Endothelial cell of umbilical vein (primary cell): ENCODE measurements around the gene C9orf152. TPM values are rescaled to one million over a fixed set of nuclear protein-coding genes. Genes with fewer than 3 reads are reported as not detected.
"Not testable (repeated sequence)": the region's sequence is repeated elsewhere in the genome, so short reads cannot be mapped to it uniquely, and the experiment has no call there.

Experiments used
- BruUV-seq: library from RNA; stranded (reverse); fragments of 400-500 nt; replicated peaks from 2 replicates; lab custom pipeline; 2021; lab: Mats Ljungman, UMichigan
- CTCF ChIA-PET: fragments of 300-600, 350-600 bp; sonication (Branson Sonifier 250); formaldehyde crosslinking; loops from one replicate; lab custom pipeline; 2021; ENCODE audit warnings: antibody characterized with exemption, inconsistent platforms; lab: Charles Lee
- POLR2A ChIA-PET: fragments of 300-600, 350-600 bp; sonication (Branson Sonifier 250); formaldehyde crosslinking; loops from one replicate; lab custom pipeline; 2021; ENCODE audit warnings: antibody characterized with exemption, inconsistent platforms; lab: Charles Lee
- DNase-seq: peaks from one replicate; pipeline ENCODE4 v3.0.0-alpha.2; 2011; ENCODE audit warnings: low read depth, low spot score
- FAIRE-seq: peaks from 2 replicates; lab custom pipeline; 2011; peaks lifted over from hg19 to GRCh38; lab: Jason Lieb, UNC
- H2AFZ ChIP-seq: 2 replicates; pipeline ENCODE4 v1.6.0; 2012; ENCODE audit warnings: low read depth, low read length, control low read depth, inconsistent platforms
- H3K27ac ChIP-seq: 2 replicates; pipeline ENCODE4 v1.5.1; 2011; ENCODE audit warnings: low read depth, mild to moderate bottlenecking, control low read depth, low read length, moderate library complexity; ENCODE audit not compliant: insufficient read depth
- H3K27me3 ChIP-seq, 2 experiments: 2 replicates each; pipeline versions ENCODE4 v1.6.0 to v1.6.1; 2011; ENCODE audit warnings: low read length in 2 of 2, mixed read lengths in 1 of 2; ENCODE audit not compliant: control insufficient read depth in 2 of 2, insufficient read depth in 2 of 2
- H3K36me3 ChIP-seq, 2 experiments: 2 replicates in 1 of 2; 3 replicates in 1 of 2; pipeline ENCODE4 v1.5.1; 2011; ENCODE audit warnings: low read length in 2 of 2, mild to moderate bottlenecking in 1 of 2, moderate library complexity in 1 of 2; ENCODE audit not compliant: control insufficient read depth in 2 of 2, insufficient read depth in 2 of 2; ENCODE audit errors: extremely low read depth in 1 of 2
- H3K4me1 ChIP-seq: 3 replicates; pipeline ENCODE4 v1.5.1; 2011; ENCODE audit warnings: mild to moderate bottlenecking, low read length; ENCODE audit not compliant: control insufficient read depth, insufficient read depth; ENCODE audit errors: extremely low read depth
- H3K4me2 ChIP-seq: 2 replicates; pipeline ENCODE4 v1.6.1; 2011; ENCODE audit warnings: low read length, control low read depth, mixed read lengths; ENCODE audit not compliant: insufficient read depth
- H3K4me3 ChIP-seq, 3 experiments: fragments of 200-600 bp in 1 of 3; sonication (generic), shearing (Covaris generic) in 1 of 3; replicated peaks in 1 of 3; 2 replicates each; pipeline ENCODE4 v1.5.1; 2011 to 2016; ENCODE audit warnings: control low read depth in 3 of 3, low read length in 3 of 3, mild to moderate bottlenecking in 2 of 3, inconsistent platforms in 1 of 3, low read depth in 1 of 3, moderate library complexity in 1 of 3; ENCODE audit not compliant: insufficient read depth in 1 of 3
- H3K79me2 ChIP-seq: 2 replicates; pipeline ENCODE4 v1.6.0; 2012; ENCODE audit warnings: low read length, inconsistent platforms; ENCODE audit not compliant: control insufficient read depth, insufficient read depth
- H3K9ac ChIP-seq: replicated peaks from 2 replicates; pipeline ENCODE3; 2011; ENCODE audit warnings: low read length, control low read depth; ENCODE audit not compliant: insufficient read depth; ENCODE audit errors: extremely low read depth
- H3K9me1 ChIP-seq: replicated peaks from 3 replicates; pipeline ENCODE4 v1.6.0; 2011; ENCODE audit warnings: mild to moderate bottlenecking, low read length; ENCODE audit not compliant: control insufficient read depth, insufficient read depth; ENCODE audit errors: extremely low read depth
- H3K9me3 ChIP-seq: replicated peaks from 2 replicates; pipeline ENCODE4 v1.5.1; 2012; ENCODE audit warnings: low read length, inconsistent platforms; ENCODE audit not compliant: control insufficient read depth, insufficient read depth
- H4K20me1 ChIP-seq: replicated peaks from 2 replicates; pipeline ENCODE3; 2011; ENCODE audit warnings: mild to moderate bottlenecking, low read length; ENCODE audit not compliant: control insufficient read depth, insufficient read depth; ENCODE audit errors: extremely low read depth
- EZH2 ChIP-seq: IDR thresholded peaks from 2 replicates; pipeline ENCODE4 v1.6.1; 2012; ENCODE audit warnings: borderline replicate concordance, low read depth, mild to moderate bottlenecking, moderate library complexity, low read length, inconsistent platforms; ENCODE audit not compliant: severe bottlenecking
- FOS ChIP-seq: IDR thresholded peaks from 2 replicates; pipeline ENCODE4 v1.6.1; 2011; ENCODE audit warnings: mild to moderate bottlenecking, low read length, moderate library complexity, borderline replicate concordance; ENCODE audit not compliant: insufficient read depth
- MAX ChIP-seq: IDR thresholded peaks from 2 replicates; pipeline ENCODE4 v1.6.1; 2011; ENCODE audit not compliant: insufficient read depth, insufficient read length
- POLR2A ChIP-seq: IDR thresholded peaks from 2 replicates; pipeline ENCODE4 v1.6.1; 2012; ENCODE audit warnings: low read depth, mild to moderate bottlenecking, control low read depth, low read length
- POLR2AphosphoS5 ChIP-seq: IDR thresholded peaks from 2 replicates; pipeline ENCODE4 v1.6.1; 2012; ENCODE audit warnings: low read depth, mild to moderate bottlenecking, control low read depth, low read length, moderate library complexity; ENCODE audit not compliant: insufficient read depth
- dilution Hi-C: fragments of 300-500 bp; cut with MboI; formaldehyde crosslinking; loops from one replicate; pipeline ENCODE4 v1.15.0; 2019; ENCODE audit warnings: low sequenced_read_pairs; ENCODE audit not compliant: extremely low pct_ligation_motif_present
- intact Hi-C: fragments of 100-400 bp; cut with micrococcal nuclease; formaldehyde crosslinking; loops from one replicate; pipeline ENCODE4 v1.10.0; 2022
- polyA plus RNA-seq, 4 experiments: library from polyadenylated mRNA; depleted of rRNA in 3 of 4; stranded (reverse) in 3 of 4; unstranded in 1 of 4; fragments of >200 nt; gene quantifications; 2 replicates each; pipeline versions ENCODE4 v1.2.1 to v1.2.3, GENCODE V29; 2011 to 2012; ENCODE audit warnings: missing spikeins in 1 of 4
- total RNA-seq: library from RNA; stranded (reverse); gene quantifications from 2 replicates; pipeline ENCODE4 v1.2.3, GENCODE V29; 2021

C9orf152 gene
- total and polyA plus RNA-seq, 2 donors (not counting 3 experiments of a cell fraction or from before 2014, with no cell fraction given): not detected

- dilution Hi-C loops: no loop called here
- no peak overlapping the region for H3K4me3 ChIP-seq
Measured at GRCh38 chr9:110206389-110206788, 1.6 kb downstream of the C9orf152 start.

GRCh38 chr9:110205612-110206011, 2.3 kb downstream of the C9orf152 start:
- H3K4me1 ChIP-seq, H3K4me2 ChIP-seq, DNase-seq, H4K20me1 ChIP-seq, H2AFZ ChIP-seq, intact Hi-C loops, H3K9me3 ChIP-seq, BruUV-seq, H3K36me3 ChIP-seq, H3K79me2 ChIP-seq, H3K9ac ChIP-seq, dilution Hi-C loops, FAIRE-seq, H3K4me3 ChIP-seq, H3K9me1 ChIP-seq, H3K27ac ChIP-seq: not testable (repeated sequence)
- ChIA-PET CTCF (interaction anchor here (1.2 to 9.2 kb wide), 3 partner anchors 9 to 22 kb away, joined by 3 to 79 read pairs (median 5); no protein-coding TSS in a partner anchor), POLR2A (interaction anchor here (0.7 kb wide), 1 partner anchor 179 kb away, joined by 3 read pairs; no protein-coding TSS in a partner anchor)
- H3K27me3 ChIP-seq: peaks cover 4 to 10% of the 10 kb centered on the region in 2 experiments

More at GRCh38 chr9:110206389-110206788, 1.6 kb downstream of the C9orf152 start:
- Histone ChIP-seq H3K79me2 (no peaks in the 10 kb centered on the region), H3K36me3 (no peaks in the 10 kb centered on the region), H3K9me3 (no peaks in the 10 kb centered on the region), H4K20me1 (no peaks in the 10 kb centered on the region), H2AFZ (no peak overlapping the region), H3K27ac (no peak overlapping the region), H3K4me2 (no peak overlapping the region), H3K27me3 (peaks cover 6 to 10% of the 10 kb centered on the region in 2 experiments), H3K9ac (no peak overlapping the region), H3K4me1 (no peaks in the 10 kb centered on the region), H3K9me1 (no peaks in the 10 kb centered on the region)
- FAIRE-seq (no peak), DNase-seq (no peak)
- TF ChIP-seq EZH2 (no peak), POLR2A (no peak), FOS (no peak), MAX (no peak), POLR2AphosphoS5 (no peak)
- intact Hi-C loops: no loop called here
- CTCF ChIA-PET: interaction anchor here (0.9 to 1.6 kb wide), 4 partner anchors 10 to 23 kb away, joined by 3 to 5 read pairs (median 4); no protein-coding TSS in a partner anchor
- BruUV-seq: no TSS peak
- POLR2A ChIA-PET: no interaction called here
